ENCODE measurements around the gene NR3C1.

GRCh38 chr5:143405849-143406098 lies 2.3 kb upstream of the NR3C1 start:
- no peak for TF ChIP-seq POLR2AphosphoS5 (IDR thresholded peaks at IDR 0.05; ENCODE audit: low read depth, low read length)
- TF ChIP-seq SPI1 (IDR thresholded peaks at IDR 0.05; ENCODE audit: low read depth, low read length), result no peak
- TF ChIP-seq POLR2A (IDR thresholded peaks at IDR 0.05; ENCODE audit: low read depth, low read length), result no peak
- TF ChIP-seq TAF1 (IDR thresholded peaks at IDR 0.05; ENCODE audit: low read depth, low read length), result no peak

Measured in GM12891 (cell line).